ENCODE data around the gene MALAT1.
"Not testable (repeated sequence)": the region's sequence is repeated elsewhere in the genome, so short reads cannot be mapped to it uniquely, and the experiment has no call there.

MALAT1 gene

GRCh38 chr11:65498727-65498976 lies 193 bp upstream of the MALAT1 start:
- no peak for DNase-seq (ENCODE audit: low read depth)

- DNase-seq (ENCODE audit: low read depth), result no peak
Measured at GRCh38 chr11:65499713-65500386, 1.0 kb downstream of the MALAT1 start.

- no peak for DNase-seq (ENCODE audit: low read depth)
Measured at GRCh38 chr11:65500387-65501185, 1.7 kb downstream of the MALAT1 start.

GRCh38 chr11:65501186-65501471 lies 2.3 kb downstream of the MALAT1 start:
- DNase-seq (ENCODE audit: low read depth), result no peak

- no peak for DNase-seq (ENCODE audit: low read depth)
Measured at GRCh38 chr11:65501472-65502273, 2.8 kb downstream of the MALAT1 start.

- no peak for DNase-seq (ENCODE audit: low read depth)
Measured at GRCh38 chr11:65502274-65502554, 3.4 kb downstream of the MALAT1 start.

- no peak for DNase-seq (ENCODE audit: low read depth)
Measured at GRCh38 chr11:65502555-65503367, 3.9 kb downstream of the MALAT1 start.

GRCh38 chr11:65503368-65503948 lies 4.6 kb downstream of the MALAT1 start:
- no peak for DNase-seq (ENCODE audit: low read depth)

GRCh38 chr11:65503949-65504673 lies 5.3 kb downstream of the MALAT1 start:
- DNase-seq (ENCODE audit: low read depth), result no peak

- no peak for DNase-seq (ENCODE audit: low read depth)
Measured at GRCh38 chr11:65504674-65505465, 6.0 kb downstream of the MALAT1 start.

GRCh38 chr11:65505466-65506289 lies 6.8 kb downstream of the MALAT1 start:
- DNase-seq (ENCODE audit: low read depth), result no peak

- DNase-seq (ENCODE audit: low read depth), result no peak
Measured at GRCh38 chr11:65506290-65506771, 7.5 kb downstream of the MALAT1 start.

GRCh38 chr11:65506772-65507505 lies 8.1 kb downstream of the MALAT1 start:
- no peak for DNase-seq (ENCODE audit: low read depth)

- DNase-seq (ENCODE audit: low read depth), result not testable (repeated sequence)
Measured at GRCh38 chr11:65512311-65512710, 13.5 kb downstream of the MALAT1 start.

- no peak for DNase-seq (ENCODE audit: low read depth)
Measured at GRCh38 chr11:65516135-65516968, 17.5 kb downstream of the MALAT1 start.

- DNase-seq (ENCODE audit: low read depth), result not testable (repeated sequence)
Measured at GRCh38 chr11:65518941-65519549, 20.2 kb downstream of the MALAT1 start.

GRCh38 chr11:65521777-65522521 lies 23.1 kb downstream of the MALAT1 start:
- not testable (repeated sequence) for DNase-seq (ENCODE audit: low read depth)
